IMR-90 (cell line): ENCODE data around the gene DLGAP4. TPM values are rescaled to one million over a fixed set of nuclear protein-coding genes. Genes with fewer than 3 reads are reported as not detected.

ENCODE experiments used
- ATAC-seq: fragments of 200-7000 bp; cut with Tn5 transposase; 2 replicates; pipeline ENCODE4 v1.9.1; 2020; ENCODE audit warnings: low read depth, mild to moderate bottlenecking, moderate library complexity
- BruUV-seq: library from RNA; stranded (reverse); fragments of 400-500 nt; replicated peaks from 2 replicates; lab custom pipeline; 2021; lab: Mats Ljungman, UMichigan
- CTCF ChIA-PET: fragments of 300-600 bp; formaldehyde crosslinking; extraction: SDS; loops from one replicate; lab custom pipeline; 2021; ENCODE audit warnings: antibody characterized with exemption; lab: Yijun Ruan, JAX
- POLR2A ChIA-PET: fragments of 300-600 bp; sonication (Branson Sonifier 250); formaldehyde crosslinking; loops from one replicate; lab custom pipeline; 2022; ENCODE audit warnings: antibody characterized with exemption; ENCODE audit not compliant: unreplicated experiment; lab: Charles Lee
- DNase-seq: peaks from one replicate; pipeline ENCODE4 v3.0.0; 2013
- H2AFZ ChIP-seq: replicated peaks from 2 replicates; pipeline ENCODE3; 2013; ENCODE audit warnings: low read length, mild to moderate bottlenecking; ENCODE audit not compliant: poor library complexity
- H2AK5ac ChIP-seq: 2 replicates; pipeline ENCODE4 v1.6.1; 2013; ENCODE audit warnings: low read depth, low read length, inconsistent platforms
- H2AK9ac ChIP-seq: replicated peaks from 2 replicates; pipeline ENCODE3; 2013; ENCODE audit warnings: mild to moderate bottlenecking, low read depth, low read length, moderate library complexity; ENCODE audit not compliant: poor library complexity
- H2BK120ac ChIP-seq: 2 replicates; pipeline ENCODE4 v1.6.1; 2013; ENCODE audit warnings: low read depth, low read length, inconsistent platforms
- H2BK15ac ChIP-seq: 3 replicates; pipeline ENCODE4 v1.6.1; 2013; ENCODE audit warnings: low read depth, low read length, inconsistent platforms
- H2BK20ac ChIP-seq: 2 replicates; pipeline ENCODE4 v1.6.1; 2013; ENCODE audit warnings: low read depth, mild to moderate bottlenecking, inconsistent platforms, low read length, moderate library complexity
- H2BK5ac ChIP-seq: 2 replicates; pipeline ENCODE4 v1.6.1; 2013; ENCODE audit warnings: mild to moderate bottlenecking, low read depth, low read length, inconsistent platforms; ENCODE audit not compliant: poor library complexity, severe bottlenecking
- H3K14ac ChIP-seq: replicated peaks from 2 replicates; pipeline ENCODE4 v1.6.1; 2013; ENCODE audit warnings: low read depth, low read length, inconsistent platforms
- H3K18ac ChIP-seq: 2 replicates; pipeline ENCODE4 v1.6.1; 2013; ENCODE audit warnings: low read depth, low read length, control low read depth
- H3K23ac ChIP-seq: 2 replicates; pipeline ENCODE4 v1.6.1; 2013; ENCODE audit warnings: low read depth, low read length, inconsistent platforms
- H3K27ac ChIP-seq: 2 replicates; pipeline ENCODE4 v1.5.1; 2013; ENCODE audit warnings: mild to moderate bottlenecking, control low read depth, low read length; ENCODE audit not compliant: insufficient read depth
- H3K27me3 ChIP-seq: 2 replicates; pipeline ENCODE4 v1.6.1; 2013; ENCODE audit warnings: low read length; ENCODE audit not compliant: control insufficient read depth, insufficient read depth
- H3K36me3 ChIP-seq: 2 replicates; pipeline ENCODE4 v1.6.1; 2013; ENCODE audit warnings: low read length, mixed read lengths; ENCODE audit not compliant: control insufficient read depth, insufficient read depth
- H3K4ac ChIP-seq: 2 replicates; pipeline ENCODE4 v1.6.1; 2013; ENCODE audit warnings: low read depth, low read length, inconsistent platforms
- H3K4me1 ChIP-seq: 2 replicates; pipeline ENCODE4 v1.6.1; 2013; ENCODE audit warnings: low read length, mixed read lengths; ENCODE audit not compliant: control insufficient read depth, insufficient read depth
- H3K4me2 ChIP-seq: 2 replicates; pipeline ENCODE4 v1.6.1; 2013; ENCODE audit warnings: low read depth, mild to moderate bottlenecking, control low read depth, low read length, moderate library complexity
- H3K4me3 ChIP-seq: 2 replicates; pipeline ENCODE4 v1.5.1; 2013; ENCODE audit warnings: low read depth, mild to moderate bottlenecking, control low read depth, low read length, moderate library complexity; ENCODE audit not compliant: insufficient read depth
- H3K56ac ChIP-seq: 2 replicates; pipeline ENCODE4 v1.6.1; 2013; ENCODE audit warnings: low read length, inconsistent platforms; ENCODE audit not compliant: insufficient read depth; ENCODE audit errors: extremely low read depth
- H3K79me1 ChIP-seq, 2 experiments: 2 replicates each; pipeline ENCODE4 v1.6.1; 2013; ENCODE audit warnings: low read length in 2 of 2, inconsistent platforms in 1 of 2, low read depth in 1 of 2
- H3K9ac ChIP-seq: 2 replicates; pipeline ENCODE4 v1.6.1; 2013; ENCODE audit warnings: low read depth, low read length, control low read depth
- H3K9me1 ChIP-seq: 2 replicates; pipeline ENCODE4 v1.6.1; 2013; ENCODE audit warnings: low read length, inconsistent platforms; ENCODE audit not compliant: insufficient read depth
- H3K9me3 ChIP-seq: 2 replicates; pipeline ENCODE4 v1.6.1; 2013; ENCODE audit warnings: low read length; ENCODE audit not compliant: control insufficient read depth, insufficient read depth
- H4K20me1 ChIP-seq: 2 replicates; pipeline ENCODE4 v1.6.1; 2013; ENCODE audit warnings: low read length, inconsistent platforms; ENCODE audit not compliant: insufficient read depth
- H4K5ac ChIP-seq: 2 replicates; pipeline ENCODE4 v1.6.1; 2013; ENCODE audit warnings: mild to moderate bottlenecking, low read depth, low read length, control low read depth
- H4K8ac ChIP-seq, 2 experiments: 2 replicates each; pipeline ENCODE4 v1.6.1; 2013; ENCODE audit warnings: low read depth in 2 of 2, low read length in 2 of 2, control low read depth in 1 of 2, inconsistent platforms in 1 of 2
- H4K91ac ChIP-seq: 2 replicates; pipeline ENCODE4 v1.6.1; 2013; ENCODE audit warnings: low read depth, low read length, inconsistent platforms; ENCODE audit not compliant: insufficient read depth
- BHLHE40 ChIP-seq: fragments of 150-350 bp; IDR thresholded peaks from 2 replicates; pipeline ENCODE4 v1.6.1; 2016; ENCODE audit warnings: mild to moderate bottlenecking, low read depth, low read length
- CEBPB ChIP-seq: IDR thresholded peaks from 2 replicates; pipeline ENCODE4 v1.6.1; 2012; ENCODE audit warnings: low read depth, low read length, improper control_type of control experiment
- FOS ChIP-seq: fragments of 150-350 bp; IDR thresholded peaks from 2 replicates; pipeline ENCODE4 v1.6.1; 2016; ENCODE audit warnings: low read depth, low read length
- MAZ ChIP-seq: IDR thresholded peaks from 2 replicates; pipeline ENCODE4 v1.6.1; 2012; ENCODE audit warnings: low read depth, mild to moderate bottlenecking, low read length, improper control_type of control experiment, moderate library complexity, borderline replicate concordance
- MXI1 ChIP-seq: IDR thresholded peaks from 2 replicates; pipeline ENCODE4 v1.6.1; 2012; ENCODE audit warnings: low read depth, mild to moderate bottlenecking, low read length, moderate library complexity, borderline replicate concordance
- RFX5 ChIP-seq: IDR thresholded peaks from 2 replicates; pipeline ENCODE4 v1.8.0; 2012; ENCODE audit warnings: low read depth, mild to moderate bottlenecking, low read length, moderate library complexity
- WGBS, 2 experiments: methylation state at CpG; one replicate each; pipeline versions ENCODE4 v1.1.5 to v1.1.7; 2013; ENCODE audit warnings: missing lambda C conversion rate in 2 of 2; ENCODE audit not compliant: insufficient read length in 1 of 2; ENCODE audit errors: extremely low coverage in 2 of 2; 5-methylcytosine and 5-hydroxymethylcytosine counted together
- dilution Hi-C: fragments of 300-500 bp; cut with HindIII; formaldehyde crosslinking; loops from one replicate; pipeline ENCODE4 v1.14.3; 2018; ENCODE audit warnings: low sequenced_read_pairs; ENCODE audit not compliant: unreplicated experiment
- in situ Hi-C: fragments of 300-500 bp; cut with MboI; formaldehyde crosslinking; loops from 3 replicates; pipeline ENCODE4 v1.14.3; 2019; ENCODE audit warnings: low sequenced_read_pairs, inconsistent platforms, mixed read lengths
- intact Hi-C: fragments of 100-400 bp; cut with micrococcal nuclease; formaldehyde crosslinking; loops from 2 replicates; pipeline ENCODE4 v1.10.0; 2022
- polyA plus RNA-seq, 3 experiments: library from polyadenylated mRNA; depleted of rRNA; stranded (reverse); fragments of >200 nt; gene quantifications; 2 replicates each; pipeline ENCODE4 v1.2.3, GENCODE V29; 2012; ENCODE audit warnings: low replicate concordance in 1 of 3
- total RNA-seq: library from RNA; depleted of rRNA; stranded (reverse); fragments of >200 nt; gene quantifications from 2 replicates; pipeline ENCODE4 v1.2.3, GENCODE V29; 2012
- TF ChIP-seq, protein P1 (sequence below): fragments of 150-350 bp; IDR thresholded peaks from 2 replicates; pipeline ENCODE4 v1.6.1; 2017; ENCODE audit warnings: mild to moderate bottlenecking, antibody characterized with exemption, low read length, low read depth
- TF ChIP-seq, protein P2 (sequence below): fragments of 150-350 bp; IDR thresholded peaks from 2 replicates; pipeline ENCODE4 v1.6.1; 2016; ENCODE audit warnings: low read depth, mild to moderate bottlenecking, low read length, moderate library complexity, borderline replicate concordance

The DLGAP4 gene
- total and polyA plus RNA-seq, 2 of the 4 experiments (the other 2 are of a cell fraction): 32.3 to 73.2 TPM

DNA sequence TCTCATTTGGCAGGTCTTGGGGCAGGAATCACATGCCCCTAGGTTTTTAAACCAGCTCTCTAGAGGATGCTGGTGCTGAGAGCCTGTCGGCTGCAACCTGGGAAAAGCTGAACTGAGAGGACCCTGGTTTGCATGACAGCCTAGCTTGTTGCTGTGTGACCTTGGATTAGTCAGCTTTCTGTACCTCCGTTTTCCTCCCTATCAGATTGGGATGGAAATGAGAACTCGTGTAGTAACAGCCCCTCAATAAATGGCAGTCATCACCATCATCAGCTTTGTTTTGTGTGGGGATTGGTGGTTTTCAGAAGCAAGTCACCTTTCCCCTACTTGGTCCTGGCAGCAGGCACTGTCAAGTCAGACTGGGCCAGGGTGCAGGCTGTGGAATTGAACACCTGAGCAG is 159.9 kb downstream of the DLGAP4 start:
- ATAC-seq (no peak), DNase-seq (no peak)
- Histone ChIP-seq H3K4me3 (no peak overlapping the region), H3K4me2 (no peak overlapping the region), H3K79me1 (peaks cover 2 to 71% of the 10 kb centered on the region in 2 experiments; a peak in 3 of 4 replicates), H2AK9ac (peak overlapping the region; percentile 63), H2BK20ac (no peak overlapping the region), H4K91ac (0 out of 2 replicates have a peak overlapping the region, but pooled peaks have one; percentile 28), H3K4me1 (peaks cover 39% of the 10 kb centered on the region), H4K8ac (0 out of 4 replicates have a peak overlapping the region, but pooled peaks of 1 of the 2 experiments have one; percentile 2), H3K14ac (0 out of 2 replicates have a peak overlapping the region, but pooled peaks have one; percentile 54), H4K20me1 (peaks cover 87% of the 10 kb centered on the region), H4K5ac (no peak overlapping the region), H3K18ac (no peak overlapping the region), H3K36me3 (peaks cover 9% of the 10 kb centered on the region; the same call in 1 of the 2 replicates), H3K56ac (no peak overlapping the region), H2BK5ac (peak overlapping the region; percentile 2), H3K9me1 (peaks cover 43% of the 10 kb centered on the region), H3K9ac (no peak overlapping the region), H3K27me3 (no peaks in the 10 kb centered on the region), H3K4ac (peak overlapping the region; percentile 1; the same call in 1 of the 2 replicates), H2AFZ (no peak overlapping the region), H2BK15ac (no peak overlapping the region; the same call in 2 of the 3 replicates), H3K23ac (peak overlapping the region; percentile 44), H2AK5ac (peak overlapping the region; percentile 42), H3K27ac (no peak overlapping the region), H3K9me3 (no peaks in the 10 kb centered on the region), H2BK120ac (peak overlapping the region; percentile 30; the same call in 1 of the 2 replicates)
- dilution Hi-C loops: no loop called here
- no TSS peak for BruUV-seq
- ChIA-PET CTCF (no interaction called here), POLR2A (no interaction called here)
- no CpG with 5 or more reads among the region's 3 CpGs for WGBS, 2 experiments
- in situ Hi-C loops: no loop called here
- TF ChIP-seq, protein P1, sequence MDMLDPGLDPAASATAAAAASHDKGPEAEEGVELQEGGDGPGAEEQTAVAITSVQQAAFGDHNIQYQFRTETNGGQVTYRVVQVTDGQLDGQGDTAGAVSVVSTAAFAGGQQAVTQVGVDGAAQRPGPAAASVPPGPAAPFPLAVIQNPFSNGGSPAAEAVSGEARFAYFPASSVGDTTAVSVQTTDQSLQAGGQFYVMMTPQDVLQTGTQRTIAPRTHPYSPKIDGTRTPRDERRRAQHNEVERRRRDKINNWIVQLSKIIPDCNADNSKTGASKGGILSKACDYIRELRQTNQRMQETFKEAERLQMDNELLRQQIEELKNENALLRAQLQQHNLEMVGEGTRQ: no peak
- no peak for TF ChIP-seq FOS
- TF ChIP-seq, protein P2, sequence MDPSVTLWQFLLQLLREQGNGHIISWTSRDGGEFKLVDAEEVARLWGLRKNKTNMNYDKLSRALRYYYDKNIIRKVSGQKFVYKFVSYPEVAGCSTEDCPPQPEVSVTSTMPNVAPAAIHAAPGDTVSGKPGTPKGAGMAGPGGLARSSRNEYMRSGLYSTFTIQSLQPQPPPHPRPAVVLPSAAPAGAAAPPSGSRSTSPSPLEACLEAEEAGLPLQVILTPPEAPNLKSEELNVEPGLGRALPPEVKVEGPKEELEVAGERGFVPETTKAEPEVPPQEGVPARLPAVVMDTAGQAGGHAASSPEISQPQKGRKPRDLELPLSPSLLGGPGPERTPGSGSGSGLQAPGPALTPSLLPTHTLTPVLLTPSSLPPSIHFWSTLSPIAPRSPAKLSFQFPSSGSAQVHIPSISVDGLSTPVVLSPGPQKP: no peak
- TF ChIP-seq BHLHE40: no peak
- TF ChIP-seq MXI1: no peak
- no peak for TF ChIP-seq MAZ
- TF ChIP-seq RFX5: no peak
- TF ChIP-seq CEBPB: no peak
- intact Hi-C loops: no loop called here
